ENCODE results near the gene POM121C. TPM values are rescaled to one million over a fixed set of nuclear protein-coding genes. Genes with fewer than 3 reads are reported as not detected.
"Not testable (repeated sequence)": the region's sequence is repeated elsewhere in the genome, so short reads cannot be mapped to it uniquely, and the experiment has no call there.

POM121C gene
- total and polyA plus RNA-seq, 5 experiments from 2014 or later, result 13.0 to 90.5 (median 27.5) TPM

- H3K4me3 Mint-ChIP-seq, H3K9me3 Mint-ChIP-seq, DNase-seq, H3K27ac Mint-ChIP-seq, H3K27me3 Mint-ChIP-seq, POLR2A ChIA-PET, ATAC-seq: not testable (repeated sequence)
- H3K36me3 Mint-ChIP-seq, result peaks cover 0 to 43% (median 2%) of the 10 kb centered on the region in 3 donors
- peaks cover 4 to 18% (median 6%) of the 10 kb centered on the region in 4 donors for H3K4me1 Mint-ChIP-seq
Observed at GRCh38 chr7:75477457-75477856, 8.6 kb downstream of the POM121C start.

DNA sequence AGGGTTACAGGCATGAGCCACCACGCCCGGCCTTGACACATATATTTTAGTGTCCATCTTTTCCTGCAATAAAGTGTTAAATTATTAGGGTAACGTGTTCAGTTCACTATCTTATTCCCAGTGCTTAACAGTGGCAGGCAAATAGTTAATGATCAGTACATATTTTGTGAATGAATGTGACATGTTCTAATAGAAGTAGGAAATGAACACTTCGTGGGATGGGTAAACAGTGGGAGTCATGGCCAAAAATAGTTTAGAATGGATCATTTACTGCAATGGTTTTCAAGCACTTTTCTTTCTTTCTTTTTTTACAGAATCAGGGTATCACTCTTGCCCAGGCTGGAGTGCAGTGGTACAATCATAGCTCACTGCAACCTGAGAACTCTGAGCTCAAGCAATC, 15.9 kb downstream of the POM121C start:
- DNase-seq, ATAC-seq, H3K4me1 Mint-ChIP-seq, H3K4me3 Mint-ChIP-seq, H3K27me3 Mint-ChIP-seq, POLR2A ChIA-PET, H3K9me3 Mint-ChIP-seq: not testable (repeated sequence)
- Mint-ChIP-seq H3K27ac (peak overlapping the region in 1 of 10 donors; percentile 72), H3K36me3 (peaks cover 0 to 64% (median 9%) of the 10 kb centered on the region in 3 donors)

GRCh38 chr7:75460541-75460940, 25.6 kb downstream of the POM121C start:
- ATAC-seq, POLR2A ChIA-PET, H3K27me3 Mint-ChIP-seq, H3K9me3 Mint-ChIP-seq, H3K36me3 Mint-ChIP-seq, DNase-seq, H3K4me1 Mint-ChIP-seq, H3K4me3 Mint-ChIP-seq: not testable (repeated sequence)
- peak overlapping the region in 2 of 10 donors; percentile 46 to 60 for H3K27ac Mint-ChIP-seq

GRCh38 chr7:75458034-75458433, 28.1 kb downstream of the POM121C start:
- H3K9me3 Mint-ChIP-seq, POLR2A ChIA-PET, H3K4me1 Mint-ChIP-seq, H3K4me3 Mint-ChIP-seq, ATAC-seq, DNase-seq, H3K36me3 Mint-ChIP-seq, H3K27ac Mint-ChIP-seq, H3K27me3 Mint-ChIP-seq: not testable (repeated sequence)

DNA sequence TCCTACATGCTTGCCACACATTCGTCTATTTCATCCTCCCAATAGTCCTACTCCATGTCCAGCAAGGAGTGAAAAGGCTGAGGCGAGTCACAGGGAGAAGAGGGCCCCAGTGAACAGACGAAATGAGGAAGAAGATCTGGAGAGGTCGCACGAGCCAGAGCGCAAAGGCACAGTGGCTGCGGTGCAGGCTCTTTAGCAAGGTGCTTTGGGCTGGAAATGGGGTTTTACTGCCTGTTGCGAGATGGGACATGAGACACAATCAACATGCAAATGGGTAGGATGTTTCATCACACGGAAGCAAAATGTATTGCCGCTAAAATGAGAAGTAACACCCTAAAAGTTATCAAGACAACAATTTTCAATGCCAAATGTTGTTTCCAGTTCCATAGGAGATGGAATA, 29.7 kb downstream of the POM121C start:
- H3K9me3 Mint-ChIP-seq, result not testable (repeated sequence)

DNA sequence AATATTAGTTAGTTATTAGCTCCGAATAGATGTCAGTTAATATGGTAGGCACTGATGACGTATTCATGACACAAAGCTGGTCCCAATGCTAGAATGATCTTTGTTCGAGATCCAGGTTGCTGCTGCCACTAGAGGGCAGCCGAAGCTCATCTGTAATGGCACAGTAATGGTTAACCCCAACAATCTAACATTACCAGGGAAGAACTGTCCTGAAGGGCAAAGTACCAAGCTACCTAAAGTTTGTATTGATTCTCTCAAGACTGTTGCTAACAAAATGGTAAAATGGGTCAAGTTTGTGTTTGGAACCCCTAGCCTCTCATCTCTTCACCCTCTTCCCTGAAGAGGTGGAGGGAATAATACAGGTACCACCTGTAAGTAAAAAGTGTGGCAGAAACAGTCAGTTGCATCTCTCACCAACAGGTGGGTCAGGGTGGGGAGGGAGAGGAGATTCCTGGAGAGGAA, 33.6 kb downstream of the POM121C start:
- peaks cover 0 to 12% (median 0%) of the 10 kb centered on the region in 3 donors for H3K36me3 Mint-ChIP-seq
- H3K4me3 Mint-ChIP-seq, POLR2A ChIA-PET, H3K27me3 Mint-ChIP-seq, H3K9me3 Mint-ChIP-seq, H3K4me1 Mint-ChIP-seq: not testable (repeated sequence)
- DNase-seq (peak in 3 of 10 donors; percentile 17 to 26 (median 20)), ATAC-seq (peak; percentile 84 to 88)
- H3K27ac Mint-ChIP-seq, result peak overlapping the region in 2 of 10 donors; percentile 56 to 77

More for the DNA sequence above, 29.7 kb downstream of the POM121C start:
- H3K4me1 Mint-ChIP-seq, H3K27me3 Mint-ChIP-seq, ATAC-seq, H3K36me3 Mint-ChIP-seq, DNase-seq, H3K27ac Mint-ChIP-seq, H3K4me3 Mint-ChIP-seq, POLR2A ChIA-PET: not testable (repeated sequence)

DNA sequence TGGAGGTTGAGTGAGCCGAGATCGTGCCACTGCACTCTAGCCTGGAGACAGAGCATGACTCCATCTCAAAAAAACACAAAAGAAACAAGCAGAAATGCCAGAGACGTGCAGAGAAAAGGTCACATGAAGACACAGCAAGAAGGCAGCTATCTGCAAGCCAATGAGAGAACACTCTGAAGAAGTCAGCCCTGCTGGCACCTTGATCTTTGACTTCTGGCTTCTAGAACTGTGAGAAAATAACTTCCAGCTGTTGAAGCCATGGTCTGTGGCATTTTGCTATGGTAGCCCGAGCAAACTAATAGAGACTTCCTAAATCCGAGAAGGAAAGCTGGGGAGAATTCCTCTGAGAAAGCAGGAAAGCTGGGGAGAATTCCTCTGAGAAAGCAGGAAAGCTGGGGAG, 36.2 kb downstream of the POM121C start:
- H3K4me3 Mint-ChIP-seq, H3K27me3 Mint-ChIP-seq, ATAC-seq, H3K4me1 Mint-ChIP-seq, DNase-seq, H3K9me3 Mint-ChIP-seq, POLR2A ChIA-PET, H3K27ac Mint-ChIP-seq: not testable (repeated sequence)
- peaks cover 0 to 12% (median 0%) of the 10 kb centered on the region in 3 donors for H3K36me3 Mint-ChIP-seq

- Mint-ChIP-seq H3K27ac (peak overlapping the region; percentile 88 to 98 (median 96)), H3K4me1 (peaks cover 7 to 26% (median 15%) of the 10 kb centered on the region in 4 donors), H3K4me3 (peak overlapping the region; percentile 78 to 98 (median 94)), H3K36me3 (peaks cover 0 to 35% (median 12%) of the 10 kb centered on the region in 3 donors)
- H3K9me3 Mint-ChIP-seq, H3K27me3 Mint-ChIP-seq, POLR2A ChIA-PET: not testable (repeated sequence)
- ATAC-seq, result peak; percentile 91 to 94
- peak in 8 of 10 donors; percentile 7 to 74 (median 38) for DNase-seq
Observed at GRCh38 chr7:75442465-75443111, 43.5 kb downstream of the POM121C start.

DNA sequence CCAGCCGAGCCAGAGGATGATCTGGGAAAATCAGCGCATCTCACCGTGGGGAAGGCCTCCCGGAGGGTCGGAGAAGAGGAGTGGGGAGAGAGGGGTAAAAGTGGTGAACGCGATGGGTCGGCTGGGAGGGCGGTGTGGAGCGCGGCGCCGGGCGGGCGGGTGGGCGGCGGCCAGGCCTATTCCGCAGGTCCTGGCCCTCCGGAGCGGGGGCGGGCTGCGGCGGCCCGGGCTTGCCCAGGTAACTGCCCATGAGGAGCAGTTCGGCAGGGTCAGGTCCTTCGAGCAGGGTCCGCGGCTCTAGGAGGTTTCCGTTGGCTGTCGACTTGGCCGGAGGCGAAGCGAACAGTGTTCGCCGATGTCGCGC, 44.0 kb downstream of the POM121C start:
- ATAC-seq, result peak; percentile 42 to 49
- POLR2A ChIA-PET, H3K27me3 Mint-ChIP-seq, DNase-seq, H3K9me3 Mint-ChIP-seq: not testable (repeated sequence)
- H3K4me3 Mint-ChIP-seq, result peak overlapping the region; percentile 74 to 94 (median 86)
- H3K36me3 Mint-ChIP-seq, result peaks cover 0 to 39% (median 12%) of the 10 kb centered on the region in 3 donors
- peaks cover 7 to 26% (median 15%) of the 10 kb centered on the region in 4 donors for H3K4me1 Mint-ChIP-seq
- H3K27ac Mint-ChIP-seq, result peak overlapping the region in 9 of 10 donors; percentile 67 to 96 (median 90)

DNA sequence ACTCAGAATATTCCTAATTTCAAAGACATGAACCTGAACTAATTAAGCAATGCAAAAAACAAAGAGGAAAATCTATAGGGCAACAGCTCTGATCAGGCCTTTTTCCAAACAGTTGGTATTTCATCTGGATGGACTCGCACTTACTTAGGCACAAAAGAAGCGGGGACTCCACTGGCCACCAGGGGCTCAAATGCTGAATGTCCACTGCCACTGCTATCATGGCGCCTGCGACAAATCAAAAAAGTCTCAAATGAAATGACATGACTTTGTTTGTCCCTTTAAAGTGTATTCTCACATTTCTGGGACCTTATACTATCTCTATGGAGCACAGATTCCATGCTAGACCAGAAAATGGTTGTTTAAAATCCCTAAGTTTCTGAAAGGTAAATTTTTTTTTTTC, 47.1 kb downstream of the POM121C start:
- Mint-ChIP-seq H3K4me1 (peaks cover 9 to 36% (median 22%) of the 10 kb centered on the region in 4 donors), H3K36me3 (peaks cover 0 to 68% (median 18%) of the 10 kb centered on the region in 3 donors), H3K27ac (peak overlapping the region in 7 of 10 donors; percentile 14 to 86 (median 71))
- ATAC-seq, H3K27me3 Mint-ChIP-seq, H3K4me3 Mint-ChIP-seq, POLR2A ChIA-PET, DNase-seq, H3K9me3 Mint-ChIP-seq: not testable (repeated sequence)

DNA sequence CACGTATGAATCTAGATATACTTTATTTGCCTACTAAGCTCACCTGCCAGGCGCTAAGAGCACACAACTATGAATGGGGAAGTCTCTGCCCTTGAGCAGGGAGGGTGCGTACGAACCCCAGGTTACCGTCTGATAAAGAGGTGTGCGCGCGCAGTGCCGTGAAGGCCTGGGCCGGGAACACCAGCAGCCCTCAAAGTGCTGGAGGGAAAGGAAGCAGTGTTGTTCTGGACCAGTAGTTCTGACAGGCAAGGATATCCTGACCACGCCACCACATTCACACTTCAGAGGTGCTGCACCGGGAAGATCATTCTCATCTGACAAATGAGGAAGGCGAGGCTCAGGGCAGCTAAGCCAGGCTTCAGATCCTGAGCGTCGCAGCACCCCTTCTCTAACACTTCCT, 62.6 kb downstream of the POM121C start:
- H3K4me3 Mint-ChIP-seq, DNase-seq, POLR2A ChIA-PET, ATAC-seq, H3K27me3 Mint-ChIP-seq, H3K9me3 Mint-ChIP-seq: not testable (repeated sequence)
- Mint-ChIP-seq H3K4me1 (peaks cover 3 to 25% (median 18%) of the 10 kb centered on the region in 4 donors), H3K36me3 (peaks cover 0 to 26% (median 9%) of the 10 kb centered on the region in 3 donors), H3K27ac (peak overlapping the region in 2 of 10 donors; percentile 31 to 48)

DNA sequence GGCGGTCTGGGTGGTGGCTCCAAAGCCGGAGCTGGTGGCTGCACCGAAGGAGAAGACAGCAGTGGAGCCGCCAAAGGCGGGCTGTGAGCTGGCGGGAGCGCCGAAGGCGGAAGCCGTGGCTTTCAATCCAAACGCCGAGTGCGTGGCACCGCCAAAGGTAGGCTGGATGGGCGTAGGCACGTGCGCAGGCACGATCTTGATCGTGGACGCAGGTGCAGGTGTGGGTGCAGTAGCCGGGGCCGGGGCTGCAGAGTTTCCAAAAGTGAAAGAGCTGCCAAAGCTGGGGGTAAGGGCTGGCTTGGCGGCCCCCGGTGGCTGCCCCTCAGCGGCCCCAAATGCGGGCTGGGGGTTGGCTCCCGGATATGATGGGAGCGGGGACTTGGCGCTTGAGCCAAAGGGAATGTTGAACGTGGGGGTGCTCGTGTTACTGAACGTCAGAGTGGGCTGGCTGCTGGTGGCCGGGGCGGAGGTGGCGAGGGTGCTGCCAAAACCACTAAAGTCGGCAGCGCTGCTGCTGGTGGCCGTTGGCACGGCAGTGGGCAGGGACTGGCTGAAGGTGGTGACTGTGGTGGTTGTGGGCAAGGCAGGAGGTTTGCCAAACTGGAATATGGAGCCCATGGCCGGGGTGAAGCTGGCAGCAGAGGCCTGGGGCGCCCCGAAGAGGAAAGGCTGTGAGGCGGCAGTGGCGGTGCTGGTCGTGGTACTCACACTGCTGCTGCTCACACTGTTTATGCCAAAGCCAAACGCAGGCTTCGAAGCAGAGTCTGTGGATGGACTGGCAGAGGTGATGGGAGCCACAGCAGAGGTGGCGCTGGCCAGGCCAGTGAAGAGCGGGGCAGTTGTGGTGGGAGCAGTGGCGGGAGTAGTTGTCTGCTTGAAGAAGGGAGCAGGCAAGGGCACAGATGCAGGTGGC, 64.0 kb downstream of the POM121C start:
- Mint-ChIP-seq H3K4me1 (peaks cover 0 to 15% (median 7%) of the 10 kb centered on the region in 4 donors), H3K36me3 (peaks cover 0 to 29% (median 9%) of the 10 kb centered on the region in 3 donors), H3K27ac (peak overlapping the region in 1 of 10 donors; percentile 21)
- DNase-seq, H3K4me3 Mint-ChIP-seq, POLR2A ChIA-PET, H3K27me3 Mint-ChIP-seq, H3K9me3 Mint-ChIP-seq: not testable (repeated sequence)
- ATAC-seq, result peak in 1 of 2 donors; percentile 13

GRCh38 chr7:75420152-75420551, 65.9 kb downstream of the POM121C start:
- Mint-ChIP-seq H3K36me3 (peaks cover 0 to 39% (median 9%) of the 10 kb centered on the region in 3 donors), H3K27ac (peak overlapping the region in 9 of 10 donors; percentile 37 to 82 (median 67)), H3K4me1 (peaks cover 0 to 15% (median 7%) of the 10 kb centered on the region in 4 donors)
- POLR2A ChIA-PET, ATAC-seq, H3K4me3 Mint-ChIP-seq, H3K27me3 Mint-ChIP-seq, DNase-seq, H3K9me3 Mint-ChIP-seq: not testable (repeated sequence)

Data from naive thymus-derived CD8-positive, alpha-beta T cell (primary cell).